Right kidney (tissue), 9 donors: ENCODE data around the gene ACTBL2.
"Not testable (repeated sequence)": the region's sequence is repeated elsewhere in the genome, so short reads cannot be mapped to it uniquely, and the experiment has no call there.

Experiments used
- DNase-seq: peaks from one replicate; pipeline ENCODE4 v3.0.0-alpha.2; 2016
- long read RNA-seq, 8 donors: transcript quantifications; one replicate each; lab custom pipeline, GENCODE V29; 2026

The ACTBL2 gene
- long read RNA-seq, donor 1: 0 reads
- long read RNA-seq, donor 2: 0 reads
- long read RNA-seq, donor 3: 0 reads
- long read RNA-seq, donor 4: 0 reads
- long read RNA-seq, donor 5: 0 reads
- long read RNA-seq, donor 6: 0 reads
- long read RNA-seq, donor 7: 0 reads
- long read RNA-seq, donor 8: 0 reads

- no peak for DNase-seq
These were observed at the start of gene ACTBL2 for GRCh38 chr5:57482671-57483106. TSS of gene ACTBL2 (minus strand) at chr5:57482811. CDS start at chr5:57482707, 104 bp downstream.

GRCh38 chr5:57531333-57531732, 48.7 kb upstream of the ACTBL2 start:
- DNase-seq: no peak

- no peak for DNase-seq
These were observed 47.3 kb upstream of the ACTBL2 start for GRCh38 chr5:57529864-57530263.

GRCh38 chr5:57527870-57528269, 45.3 kb upstream of the ACTBL2 start:
- no peak for DNase-seq

- no peak for DNase-seq
These were observed 41.9 kb upstream of the ACTBL2 start for GRCh38 chr5:57524348-57525060.

- DNase-seq: not testable (repeated sequence)
These were observed 39.9 kb upstream of the ACTBL2 start for GRCh38 chr5:57522477-57522876.

GRCh38 chr5:57518415-57518814, 35.8 kb upstream of the ACTBL2 start:
- not testable (repeated sequence) for DNase-seq

GRCh38 chr5:57517250-57517649, 34.6 kb upstream of the ACTBL2 start:
- no peak for DNase-seq

- no peak for DNase-seq
These were observed 31.2 kb upstream of the ACTBL2 start for GRCh38 chr5:57513785-57514184.

GRCh38 chr5:57511321-57511720, 28.7 kb upstream of the ACTBL2 start:
- DNase-seq: no peak

GRCh38 chr5:57509501-57510260, 27.1 kb upstream of the ACTBL2 start:
- no peak for DNase-seq

GRCh38 chr5:57508211-57508610, 25.6 kb upstream of the ACTBL2 start:
- DNase-seq: no peak

GRCh38 chr5:57505272-57506200, 22.9 kb upstream of the ACTBL2 start:
- DNase-seq: no peak

GRCh38 chr5:57504357-57504756, 21.7 kb upstream of the ACTBL2 start:
- no peak for DNase-seq

- no peak for DNase-seq
These were observed 20.8 kb upstream of the ACTBL2 start for GRCh38 chr5:57503433-57503832.

GRCh38 chr5:57501414-57502201, 19.0 kb upstream of the ACTBL2 start:
- no peak for DNase-seq

GRCh38 chr5:57499262-57500050, 16.8 kb upstream of the ACTBL2 start:
- DNase-seq: peak; percentile 54

GRCh38 chr5:57497733-57498132, 15.1 kb upstream of the ACTBL2 start:
- no peak for DNase-seq

- no peak for DNase-seq
These were observed 12.9 kb upstream of the ACTBL2 start for GRCh38 chr5:57495285-57496086.
